ENCODE results near the gene FCHSD2.

Gene FCHSD2

DNA sequence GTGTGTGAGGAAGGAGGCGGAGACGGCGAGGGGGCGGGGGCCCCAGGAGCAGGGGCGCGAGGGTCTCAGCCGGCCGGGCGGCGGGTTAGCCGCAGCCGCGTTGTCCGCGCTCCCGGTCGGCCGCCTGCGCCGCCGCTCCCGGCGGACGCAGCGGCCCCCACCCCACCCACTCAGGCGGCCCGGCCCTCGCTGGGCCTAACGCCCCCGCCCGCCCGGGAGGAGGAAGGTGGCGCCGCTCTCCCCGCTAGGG lies at the start of gene FCHSD2:
TSS of gene FCHSD2 (minus strand) at position 191 of the 250 bp plus-strand sequence. CDS start 441 bp downstream, outside the sequence.
- no peak for DNase-seq

DNA sequence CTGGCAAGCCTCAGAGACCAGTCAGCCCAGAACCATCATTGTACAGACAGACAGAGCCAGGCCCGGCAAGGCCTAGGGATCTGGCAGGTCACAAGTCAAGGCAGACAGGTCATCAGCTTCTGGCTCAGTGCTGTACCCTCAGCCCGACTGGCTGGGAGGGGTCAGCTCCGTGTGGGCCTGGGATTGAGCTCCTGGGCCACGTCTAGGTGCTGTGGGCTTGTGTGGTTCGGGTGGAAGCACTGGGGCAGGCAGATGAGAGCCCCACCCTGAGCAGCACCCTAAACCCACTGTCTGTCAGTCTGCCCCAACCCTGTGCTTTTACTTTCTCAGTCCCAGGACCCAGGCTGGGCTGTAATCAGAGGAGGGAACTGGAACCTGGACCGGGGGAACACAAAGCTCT lies 49.0 kb upstream of the FCHSD2 start:
- no peak for DNase-seq

DNA sequence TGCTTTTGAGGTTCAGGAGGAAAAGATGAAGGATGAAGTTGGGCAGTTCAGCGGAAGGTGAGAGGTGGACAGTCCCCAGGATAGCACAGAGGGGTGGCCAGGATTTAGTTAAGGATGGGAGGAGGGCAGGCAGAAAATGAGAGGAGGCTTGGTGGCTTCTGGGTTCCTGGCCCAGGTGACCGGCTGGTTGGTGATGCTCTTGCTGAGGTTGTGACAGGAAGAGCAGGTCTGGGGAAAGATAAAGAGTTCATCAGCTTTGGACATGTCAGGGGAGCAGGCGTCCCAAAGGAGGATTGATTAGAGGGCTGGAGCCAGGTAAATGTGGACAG lies 48.4 kb upstream of the FCHSD2 start:
- no peak for DNase-seq

GRCh38 chr11:73189723-73190556 lies 47.8 kb upstream of the FCHSD2 start:
- DNase-seq = no peak

GRCh38 chr11:73189315-73189714 lies 47.2 kb upstream of the FCHSD2 start:
- peak; percentile 9 to 76 for DNase-seq

DNA sequence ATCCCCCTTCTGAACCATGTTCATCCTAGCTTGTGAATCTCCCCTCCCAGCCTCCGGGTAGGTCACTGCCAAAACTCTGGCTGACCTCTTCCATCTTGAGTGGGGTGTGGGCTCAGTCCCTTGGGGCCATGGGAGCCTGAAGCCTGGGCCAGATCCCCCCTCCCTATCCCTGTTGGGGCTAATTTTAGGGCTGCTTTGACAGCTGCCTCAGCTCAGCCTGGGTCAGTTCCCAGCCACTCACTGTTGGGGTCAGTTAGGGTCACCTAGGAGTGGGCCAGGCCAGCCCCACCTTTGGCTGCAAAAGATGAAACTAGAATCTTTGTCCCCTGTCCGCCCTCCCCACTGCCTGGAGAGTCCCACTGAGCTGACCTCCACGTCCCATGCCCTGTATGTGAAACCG lies 46.2 kb upstream of the FCHSD2 start:
- DNase-seq = no peak

DNA sequence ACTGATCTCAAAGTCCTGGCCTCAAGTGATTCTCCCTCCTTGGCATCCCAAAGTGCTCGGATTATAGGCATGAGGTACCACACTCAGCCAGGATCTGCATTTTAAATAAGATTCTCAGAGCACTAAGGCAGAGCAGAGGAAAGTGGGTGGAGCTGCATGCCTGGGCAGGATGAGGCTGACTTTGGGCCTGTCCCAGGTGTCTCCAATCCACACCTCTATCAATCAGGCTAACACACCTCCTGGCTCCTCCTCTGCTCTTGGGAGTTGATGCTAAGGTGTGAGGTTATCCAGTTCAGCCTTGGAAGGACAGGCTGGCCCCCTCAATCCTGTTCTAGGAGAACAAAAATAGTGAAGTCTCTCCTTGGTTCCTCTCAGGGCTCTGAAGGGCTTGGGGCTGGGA lies 45.7 kb upstream of the FCHSD2 start:
- no peak for DNase-seq

DNA sequence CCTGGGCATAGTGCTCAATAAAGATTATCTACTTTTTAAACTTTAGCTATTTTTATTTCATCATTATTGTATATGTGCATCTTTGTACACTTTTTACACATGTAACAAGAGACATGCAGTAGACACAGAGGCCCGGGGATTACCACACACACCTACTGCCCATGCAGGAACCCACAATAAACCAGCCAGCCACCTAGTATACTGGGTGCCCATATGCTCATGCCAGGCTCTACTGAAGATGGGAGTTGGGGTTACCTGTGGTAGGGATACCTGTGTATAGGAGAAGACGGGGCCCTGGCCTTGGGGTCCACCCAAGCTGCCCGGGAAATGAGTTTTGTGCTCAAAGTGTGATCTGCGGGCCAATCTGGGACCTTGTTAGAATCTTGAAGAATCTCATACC lies 44.8 kb upstream of the FCHSD2 start:
- DNase-seq = no peak

GRCh38 chr11:73186294-73186850 lies 44.3 kb upstream of the FCHSD2 start:
- no peak for DNase-seq

DNA sequence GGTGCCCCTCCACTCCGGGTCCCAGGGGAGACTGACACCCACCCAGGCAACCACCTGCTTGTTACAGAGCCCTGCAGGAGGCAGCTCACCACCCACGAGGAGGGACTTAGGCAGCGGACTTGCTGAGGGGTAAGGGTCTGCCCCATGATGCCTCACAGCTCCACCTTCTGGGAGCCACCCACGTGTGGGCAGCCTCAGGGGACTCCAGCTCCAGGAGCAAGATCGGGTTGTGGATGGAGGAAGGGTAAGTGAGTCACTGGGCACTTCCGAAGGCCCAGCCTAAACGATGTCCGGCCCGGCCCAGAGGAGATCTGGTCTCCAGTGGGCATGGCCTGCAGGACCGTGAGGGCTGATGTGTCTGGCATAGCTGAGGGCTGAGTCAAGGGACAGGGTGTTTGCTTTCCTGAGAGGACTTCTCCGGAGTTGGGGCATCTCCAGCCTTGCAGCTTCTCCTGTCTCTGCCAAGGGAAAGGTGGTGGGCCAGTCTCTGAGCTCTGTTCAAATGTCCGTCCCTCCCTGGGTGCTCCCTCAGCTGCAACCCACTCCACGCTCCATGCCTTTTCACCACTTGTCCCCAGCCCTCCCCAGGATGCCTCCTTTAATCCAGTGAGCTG lies 43.7 kb upstream of the FCHSD2 start:
- peak in 1 of 2 donors; percentile 24 for DNase-seq

DNA sequence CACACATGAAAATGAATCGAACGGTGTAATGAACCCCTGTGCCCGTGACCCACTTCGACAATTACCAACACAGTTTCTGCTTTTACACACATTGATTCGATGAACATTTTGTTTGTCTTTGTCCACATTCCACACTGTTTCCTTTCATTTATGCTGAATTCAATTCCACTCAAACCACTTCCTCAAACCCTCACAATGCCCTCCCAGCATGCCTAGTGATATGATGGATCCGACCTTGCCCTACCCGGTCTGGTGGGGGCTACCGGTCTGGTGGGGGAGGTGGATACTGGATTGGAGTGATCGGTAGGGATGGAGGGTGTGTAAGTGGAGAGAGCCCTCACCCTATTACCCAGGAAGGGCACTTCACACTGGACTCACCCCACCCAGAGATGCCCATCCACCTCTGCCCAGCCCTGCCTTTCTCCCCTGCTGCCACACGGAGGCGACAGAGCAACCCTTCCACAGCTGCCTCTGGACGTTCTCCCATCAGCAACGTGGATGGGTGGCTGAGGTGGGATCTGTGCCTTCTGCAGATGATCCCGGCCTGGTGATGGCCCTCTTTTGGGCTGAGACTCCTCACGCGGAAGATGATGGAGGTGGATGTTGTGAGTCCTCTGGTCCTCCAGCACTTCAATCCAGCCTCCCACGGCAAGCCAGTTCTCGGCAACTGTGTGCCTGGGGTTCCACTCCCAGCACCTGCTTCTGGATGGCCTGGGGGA lies 43.0 kb upstream of the FCHSD2 start:
- peak; percentile 41 to 59 for DNase-seq

DNA sequence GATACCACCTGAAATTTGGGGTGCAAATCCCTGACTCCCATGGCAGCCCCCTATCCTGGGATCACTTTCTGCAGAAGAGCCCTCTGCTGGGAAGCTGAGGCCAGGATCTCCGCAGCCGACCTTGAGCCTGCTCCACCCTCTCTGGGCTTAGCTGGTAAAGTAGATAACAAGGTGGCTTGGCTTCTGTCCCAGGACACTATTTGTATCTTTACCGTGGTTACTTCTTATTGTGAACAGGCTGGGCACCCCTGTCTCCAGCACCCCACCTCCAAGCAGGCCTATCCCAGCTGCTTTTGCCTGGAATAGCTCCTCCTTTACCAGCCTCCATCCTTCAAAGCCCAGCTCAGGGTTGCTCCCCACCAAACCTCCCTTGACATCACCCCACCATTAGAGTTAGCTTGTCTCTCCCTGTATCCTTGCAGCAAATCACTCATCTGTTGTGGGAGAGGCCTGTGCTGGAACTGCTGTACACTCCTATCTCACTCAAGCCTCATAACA lies 40.8 kb upstream of the FCHSD2 start:
- DNase-seq = no peak

DNA sequence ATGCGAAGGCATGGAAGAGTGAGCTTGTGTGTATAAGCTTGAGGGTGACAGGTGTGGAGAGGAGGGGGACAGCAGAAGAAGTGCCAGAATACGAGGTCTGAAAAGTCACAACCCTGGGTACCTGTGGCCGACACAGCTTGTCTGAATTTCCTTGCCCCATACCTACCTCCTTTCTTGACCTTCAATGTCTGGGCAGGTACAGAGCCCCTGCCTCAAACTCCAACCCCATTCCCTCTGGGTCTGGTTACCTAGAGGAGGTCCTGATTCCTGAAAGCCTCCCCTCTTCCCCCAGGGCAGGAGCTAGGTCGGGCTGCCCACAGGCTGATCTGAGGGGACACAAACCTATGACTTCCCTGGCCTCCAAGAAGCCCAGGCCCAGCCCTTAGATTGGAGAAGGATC lies 36.6 kb upstream of the FCHSD2 start:
- no peak for DNase-seq

GRCh38 chr11:73177778-73178539 lies 35.8 kb upstream of the FCHSD2 start:
- peak; percentile 79 to 86 for DNase-seq

- DNase-seq = no peak
Observed at GRCh38 chr11:73177380-73177777, 35.3 kb upstream of the FCHSD2 start.

- no peak for DNase-seq
Observed at GRCh38 chr11:73176874-73177155, 34.7 kb upstream of the FCHSD2 start.

DNA sequence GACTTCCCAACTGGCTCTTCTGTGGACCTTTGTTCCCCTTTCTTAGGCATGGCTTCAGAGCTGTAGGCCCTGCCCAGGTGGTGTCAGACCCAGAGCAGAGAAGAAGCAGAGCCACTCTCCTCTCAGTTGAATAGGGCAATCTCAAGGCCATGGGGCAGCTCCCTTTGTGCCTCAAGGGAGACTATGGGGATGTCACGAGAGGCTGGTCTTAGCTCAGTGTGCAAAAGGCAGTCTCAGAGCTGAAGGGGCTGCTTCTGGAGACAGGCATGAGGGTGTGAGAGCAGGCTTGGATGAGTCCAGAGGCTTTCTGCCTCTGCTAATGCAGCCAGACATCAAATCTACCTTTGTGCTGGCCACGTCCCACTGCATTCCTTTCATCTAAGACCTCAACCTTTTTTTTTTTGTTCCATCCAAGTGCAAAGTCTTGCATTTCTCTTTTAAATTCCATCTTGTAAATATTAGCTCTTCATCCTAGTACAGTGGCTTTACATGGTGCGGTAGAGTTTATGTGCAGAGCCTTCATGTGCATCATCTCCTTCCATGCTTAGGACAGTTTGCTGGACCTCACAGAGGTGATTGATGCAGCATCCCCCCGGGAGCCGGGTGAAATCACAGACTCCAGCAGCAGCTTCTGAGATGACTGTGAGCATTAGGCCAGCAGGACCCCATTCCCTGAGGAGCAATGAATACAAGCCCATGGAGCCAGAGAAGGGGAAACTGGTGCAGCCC lies 34.2 kb upstream of the FCHSD2 start:
- no peak for DNase-seq

DNA sequence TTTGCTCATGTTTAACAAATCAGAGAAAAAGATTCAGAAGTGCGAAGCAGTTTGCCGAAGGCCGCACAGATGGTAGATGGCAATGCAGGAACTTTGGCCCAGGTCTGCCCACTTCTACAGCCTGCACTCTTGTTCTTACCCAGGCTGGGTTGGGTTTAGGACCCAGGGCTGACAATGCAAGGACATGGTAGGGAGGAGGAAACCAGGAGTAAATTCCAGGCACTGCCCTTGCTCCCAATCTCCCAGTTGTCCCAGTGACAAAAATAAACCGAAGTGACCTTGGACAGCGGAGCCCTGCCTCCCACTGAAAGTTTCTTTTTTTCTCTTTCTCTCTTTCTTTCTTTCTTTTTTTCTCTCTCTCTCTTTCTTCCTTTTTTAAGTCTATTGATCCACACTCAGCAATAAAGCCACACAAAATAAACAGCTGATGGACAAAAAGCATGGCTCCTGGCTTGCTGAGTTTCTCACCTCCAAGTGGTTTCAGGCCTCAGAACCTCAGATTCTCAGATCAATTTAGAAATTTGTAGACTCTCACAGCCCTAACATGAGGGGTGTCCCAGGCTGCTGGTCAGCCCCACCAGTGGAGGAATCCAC lies 33.5 kb upstream of the FCHSD2 start:
- no peak for DNase-seq

DNA sequence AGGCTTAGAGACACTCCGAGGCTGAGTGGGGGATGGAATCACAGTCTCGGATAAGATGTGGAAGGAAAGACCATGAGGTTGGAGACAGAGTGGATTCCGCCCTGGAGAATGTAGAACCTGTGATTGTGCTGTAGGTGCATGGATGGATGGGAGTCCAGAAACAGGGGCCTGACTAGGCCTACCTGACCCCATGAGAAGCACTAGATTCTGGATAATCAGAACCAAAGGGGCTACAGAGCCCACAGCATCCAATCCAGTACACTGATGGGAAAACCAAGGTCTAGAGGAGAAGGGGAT lies 32.3 kb upstream of the FCHSD2 start:
- no peak for DNase-seq

GRCh38 chr11:73173755-73174494 lies 31.8 kb upstream of the FCHSD2 start:
- DNase-seq = no peak

GRCh38 chr11:73172992-73173656 lies 31.0 kb upstream of the FCHSD2 start:
- no peak for DNase-seq
